SKM-1 treated with dmso at 0.1 percent for 144 hours (cell line): Measurements from ENCODE around the gene TMEM87B.
A peak's percentile ranks its signal among the peaks of the same experiment; 100 is the strongest.

Experiments
- DNase-seq: peaks from one replicate; lab custom pipeline; 2025; ENCODE audit not compliant: unreplicated experiment; lab: John Stamatoyannopoulos, UW

Gene TMEM87B

GRCh38 chr2:112054847-112055729 lies at the start of gene TMEM87B:
TMEM87B (plus strand) TSS chr2:112055269; CDS start chr2:112055592, 323 bp downstream.
- DNase-seq, result peak; percentile 97

GRCh38 chr2:112005406-112006075 lies 49.5 kb upstream of the TMEM87B start:
- no peak for DNase-seq

GRCh38 chr2:112006076-112006410 lies 49.0 kb upstream of the TMEM87B start:
- no peak for DNase-seq

GRCh38 chr2:112007493-112007892 lies 47.6 kb upstream of the TMEM87B start:
- no peak for DNase-seq

GRCh38 chr2:112008910-112009485 lies 46.1 kb upstream of the TMEM87B start:
- DNase-seq, result no peak

GRCh38 chr2:112010751-112011150 lies 44.3 kb upstream of the TMEM87B start:
- no peak for DNase-seq

GRCh38 chr2:112012556-112012955 lies 42.5 kb upstream of the TMEM87B start:
- DNase-seq, result no peak

GRCh38 chr2:112018846-112019245 lies 36.2 kb upstream of the TMEM87B start:
- no peak for DNase-seq

- no peak for DNase-seq
These were observed 35.5 kb upstream of the TMEM87B start for GRCh38 chr2:112019569-112019982.

GRCh38 chr2:112020561-112020960 lies 34.5 kb upstream of the TMEM87B start:
- no peak for DNase-seq

GRCh38 chr2:112021290-112021689 lies 33.8 kb upstream of the TMEM87B start:
- no peak for DNase-seq

- DNase-seq, result no peak
These were observed 33.3 kb upstream of the TMEM87B start for GRCh38 chr2:112021781-112022231.

GRCh38 chr2:112023707-112024106 lies 31.4 kb upstream of the TMEM87B start:
- DNase-seq, result no peak

GRCh38 chr2:112024231-112024630 lies 30.8 kb upstream of the TMEM87B start:
- DNase-seq, result no peak

GRCh38 chr2:112024896-112025491 lies 30.1 kb upstream of the TMEM87B start:
- no peak for DNase-seq

GRCh38 chr2:112026509-112026908 lies 28.6 kb upstream of the TMEM87B start:
- no peak for DNase-seq

GRCh38 chr2:112027767-112028166 lies 27.3 kb upstream of the TMEM87B start:
- no peak for DNase-seq

- no peak for DNase-seq
These were observed 25.9 kb upstream of the TMEM87B start for GRCh38 chr2:112029164-112029563.

GRCh38 chr2:112031473-112032223 lies 23.4 kb upstream of the TMEM87B start:
- DNase-seq, result peak; percentile 35

- no peak for DNase-seq
These were observed 22.9 kb upstream of the TMEM87B start for GRCh38 chr2:112032224-112032586.
